ENCODE results near the gene NETO2. TPM values are rescaled to one million over a fixed set of nuclear protein-coding genes. Genes with fewer than 3 reads are reported as not detected.
"Not testable (repeated sequence)": the region's sequence is repeated elsewhere in the genome, so short reads cannot be mapped to it uniquely, and the experiment has no call there.

Gene NETO2
- total and polyA plus RNA-seq, 3 experiments from 2014 or later = 1.5 to 20.6 (median 19.3) TPM

- Mint-ChIP-seq H3K27me3 (no peaks in the 10 kb centered on the region), H3K9me3 (no peaks in the 10 kb centered on the region), H3K4me3 (no peak overlapping the region), H3K36me3 (peaks cover 10 to 43% (median 16%) of the 10 kb centered on the region in 3 donors), H3K4me1 (no peaks in the 10 kb centered on the region), H3K27ac (no peak overlapping the region)
- Histone ChIP-seq H3K36me3 (ENCODE audit: insufficient read depth, low read length) (no peaks in the 10 kb centered on the region), H3K27ac (ENCODE audit: low read depth, low read length) (no peak overlapping the region), H3K4me3 (ENCODE audit: low read length) (no peak overlapping the region), H3K9me3 (ENCODE audit: low read length) (no peaks in the 10 kb centered on the region), H3K4me1 (ENCODE audit: insufficient read depth, low read length) (no peaks in the 10 kb centered on the region), H3K27me3 (ENCODE audit: insufficient read depth, low read length, poor library complexity, severe bottlenecking) (no peaks in the 10 kb centered on the region)
- DNase-seq = no peak
- CTCF ChIA-PET = no interaction called here
- POLR2A ChIA-PET = no interaction called here
Measured at GRCh38 chr16:47158992-47159391, 15.2 kb upstream of the NETO2 start.

DNA sequence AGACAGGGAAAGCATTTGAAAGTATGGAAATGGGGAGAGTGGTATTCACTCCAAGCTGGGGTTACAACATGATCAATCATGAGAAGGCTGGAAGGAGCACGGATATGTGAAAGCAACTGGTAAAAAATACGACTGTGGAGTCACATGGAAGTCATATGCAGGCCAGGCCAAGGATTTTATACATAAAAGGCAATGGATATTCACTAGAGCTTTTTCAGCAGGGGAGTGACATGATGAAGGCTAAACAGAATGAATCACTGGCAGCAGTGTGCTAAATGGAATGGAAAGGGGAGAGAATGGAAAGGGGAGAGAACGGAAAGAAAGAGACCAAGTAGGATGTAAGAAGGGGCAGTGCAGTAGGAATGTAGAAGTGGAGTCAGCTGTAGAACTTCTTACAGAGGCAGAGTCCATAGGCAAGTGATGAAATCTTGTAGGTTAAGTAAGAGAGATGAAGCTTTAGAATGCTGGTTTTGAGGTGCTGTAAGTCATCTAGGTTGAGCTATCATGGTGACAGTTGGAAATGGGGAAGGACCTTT is 13.0 kb upstream of the NETO2 start:
- H3K27ac ChIP-seq (ENCODE audit: low read depth, low read length) = no peak overlapping the region
- H3K9me3 ChIP-seq (ENCODE audit: low read length) = no peaks in the 10 kb centered on the region
- POLR2A ChIA-PET = no interaction called here
- H3K36me3 ChIP-seq (ENCODE audit: insufficient read depth, low read length) = no peaks in the 10 kb centered on the region
- Mint-ChIP-seq H3K9me3 (peaks cover 0 to 12% (median 3%) of the 10 kb centered on the region in 5 donors), H3K27me3 (no peaks in the 10 kb centered on the region), H3K4me3 (no peak overlapping the region), H3K27ac (peak overlapping the region in 1 of 8 donors; percentile 2), H3K36me3 (peaks cover 21 to 63% (median 39%) of the 10 kb centered on the region in 3 donors), H3K4me1 (no peaks in the 10 kb centered on the region)
- H3K27me3 ChIP-seq (ENCODE audit: insufficient read depth, low read length, poor library complexity, severe bottlenecking) = no peaks in the 10 kb centered on the region
- CTCF ChIA-PET = interaction anchor here (1.0 to 1.2 kb wide), 2 partner anchors 13 to 15 kb away, joined by 3 read pairs; partner anchors contain the start of gene NETO2
- no peak for DNase-seq
- H3K4me1 ChIP-seq (ENCODE audit: insufficient read depth, low read length) = no peaks in the 10 kb centered on the region
- H3K4me3 ChIP-seq (ENCODE audit: low read length) = no peak overlapping the region

DNA sequence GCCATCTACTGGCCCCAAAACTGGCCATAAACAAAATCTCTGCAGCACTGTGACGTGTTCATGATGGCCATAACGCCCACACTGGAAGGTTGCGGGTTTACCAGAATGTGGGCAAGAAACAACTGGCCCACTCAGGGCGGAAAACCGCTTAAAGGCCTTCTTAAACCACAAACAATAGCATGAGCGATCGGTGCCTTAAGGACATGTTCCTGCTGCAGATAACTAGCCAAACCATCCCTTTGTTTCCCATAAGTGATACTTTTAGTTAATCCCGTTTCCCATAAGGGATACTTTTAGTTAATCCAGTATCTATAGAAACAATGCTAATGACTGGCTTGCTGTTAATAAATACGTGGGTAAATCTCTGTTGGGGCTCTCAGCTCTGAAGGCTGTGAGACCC is 8.8 kb upstream of the NETO2 start:
- H3K4me1 Mint-ChIP-seq; H3K27me3 ChIP-seq (ENCODE audit: insufficient read depth, low read length, poor library complexity, severe bottlenecking); POLR2A ChIA-PET; DNase-seq; H3K4me3 Mint-ChIP-seq; H3K27ac ChIP-seq (ENCODE audit: low read depth, low read length); H3K27ac Mint-ChIP-seq; H3K4me3 ChIP-seq (ENCODE audit: low read length); H3K27me3 Mint-ChIP-seq; H3K36me3 ChIP-seq (ENCODE audit: insufficient read depth, low read length); H3K4me1 ChIP-seq (ENCODE audit: insufficient read depth, low read length); H3K9me3 ChIP-seq (ENCODE audit: low read length): not testable (repeated sequence)
- CTCF ChIA-PET = interaction anchor here (1.1 to 1.2 kb wide), 2 partner anchors 9 to 11 kb away, joined by 3 to 4 read pairs; partner anchors contain the start of gene NETO2
- Mint-ChIP-seq H3K36me3 (peaks cover 21 to 50% (median 40%) of the 10 kb centered on the region in 3 donors), H3K9me3 (peaks cover 0 to 12% (median 3%) of the 10 kb centered on the region in 5 donors)

- H3K9me3 ChIP-seq (ENCODE audit: low read length) = no peaks in the 10 kb centered on the region
- CTCF ChIA-PET = interaction anchor here (2.1 kb wide), 1 partner anchor 8 kb away, joined by 7 read pairs; no protein-coding TSS in a partner anchor
- H3K9me3 Mint-ChIP-seq = peaks cover 0 to 12% (median 3%) of the 10 kb centered on the region in 5 donors
- no peaks in the 10 kb centered on the region for H3K27me3 ChIP-seq (ENCODE audit: insufficient read depth, low read length, poor library complexity, severe bottlenecking)
- peaks cover 13 to 41% (median 25%) of the 10 kb centered on the region in 3 donors for H3K36me3 Mint-ChIP-seq
- no peak overlapping the region for H3K27ac ChIP-seq (ENCODE audit: low read depth, low read length)
- no peak for DNase-seq
- POLR2A ChIA-PET = no interaction called here
- H3K4me1 Mint-ChIP-seq = peaks cover 0 to 7% (median 7%) of the 10 kb centered on the region in 3 donors
- H3K4me3 Mint-ChIP-seq = no peak overlapping the region
- no peaks in the 10 kb centered on the region for H3K36me3 ChIP-seq (ENCODE audit: insufficient read depth, low read length)
- peak overlapping the region in 1 of 8 donors; percentile 48 for H3K27ac Mint-ChIP-seq
- no peak overlapping the region for H3K4me3 ChIP-seq (ENCODE audit: low read length)
- H3K27me3 Mint-ChIP-seq = peaks cover under 1 to 4% of the 10 kb centered on the region in 2 donors
- no peaks in the 10 kb centered on the region for H3K4me1 ChIP-seq (ENCODE audit: insufficient read depth, low read length)
Measured at GRCh38 chr16:47150067-47150466, 6.3 kb upstream of the NETO2 start.

DNA sequence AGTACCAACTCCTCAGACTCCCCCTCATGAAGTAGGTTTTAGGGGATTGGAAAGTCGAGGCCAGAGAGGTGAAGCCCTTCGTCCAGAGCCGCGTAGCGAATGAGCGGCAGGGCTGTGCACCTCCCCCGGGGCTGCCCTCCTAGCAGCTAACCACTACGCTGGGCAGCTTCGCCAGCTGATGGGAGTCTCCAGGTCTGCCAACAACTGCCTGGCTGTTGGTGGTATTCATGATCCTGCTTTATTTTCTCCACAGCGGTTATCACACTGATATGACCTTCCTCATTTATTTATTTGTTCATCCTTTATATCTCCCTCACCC is 773 bp upstream of the NETO2 start:
- Mint-ChIP-seq H3K9me3 (no peaks in the 10 kb centered on the region), H3K27me3 (peaks cover 12 to 18% of the 10 kb centered on the region in 2 donors), H3K36me3 (no peaks in the 10 kb centered on the region), H3K4me3 (peak overlapping the region; percentile 61 to 85 (median 76)), H3K27ac (peak overlapping the region in 6 of 8 donors; percentile 4 to 63 (median 16)), H3K4me1 (peaks cover 16 to 19% (median 17%) of the 10 kb centered on the region in 3 donors)
- H3K27me3 ChIP-seq (ENCODE audit: insufficient read depth, low read length, poor library complexity, severe bottlenecking) = no peaks in the 10 kb centered on the region
- H3K36me3 ChIP-seq (ENCODE audit: insufficient read depth, low read length) = no peaks in the 10 kb centered on the region
- peak overlapping the region; percentile 55 for H3K4me3 ChIP-seq (ENCODE audit: low read length)
- H3K27ac ChIP-seq (ENCODE audit: low read depth, low read length) = no peak overlapping the region
- peaks cover 16% of the 10 kb centered on the region for H3K4me1 ChIP-seq (ENCODE audit: insufficient read depth, low read length)
- no peak for DNase-seq
- H3K9me3 ChIP-seq (ENCODE audit: low read length) = no peaks in the 10 kb centered on the region
- ChIA-PET CTCF (interaction anchor here (0.8 to 3.7 kb wide), 7 partner anchors 11 to 1021 kb away, joined by 3 to 14 read pairs (median 4); partner anchors contain the start of genes ITFG1 and PHKB), POLR2A (no interaction called here)

GRCh38 chr16:47142821-47143676 is 696 bp downstream of the NETO2 start:
- POLR2A ChIA-PET = no interaction called here
- H3K4me3 Mint-ChIP-seq = peak overlapping the region; percentile 87 to 91 (median 89)
- Histone ChIP-seq H3K4me3 (ENCODE audit: low read length) (peak overlapping the region; percentile 47), H3K27ac (ENCODE audit: low read depth, low read length) (peak overlapping the region; percentile 35), H3K27me3 (ENCODE audit: insufficient read depth, low read length, poor library complexity, severe bottlenecking) (no peaks in the 10 kb centered on the region), H3K36me3 (ENCODE audit: insufficient read depth, low read length) (no peaks in the 10 kb centered on the region), H3K9me3 (ENCODE audit: low read length) (no peaks in the 10 kb centered on the region), H3K4me1 (ENCODE audit: insufficient read depth, low read length) (peaks cover 16% of the 10 kb centered on the region)
- CTCF ChIA-PET = interaction anchor here (0.7 to 3.7 kb wide), 17 partner anchors 10 to 1487 kb away, joined by 3 to 23 read pairs (median 4); partner anchors contain the start of genes ITFG1 and PHKB
- peak; percentile 30 to 68 (median 46) for DNase-seq
- H3K9me3 Mint-ChIP-seq = no peaks in the 10 kb centered on the region
- no peaks in the 10 kb centered on the region for H3K36me3 Mint-ChIP-seq
- peaks cover 12 to 18% of the 10 kb centered on the region in 2 donors for H3K27me3 Mint-ChIP-seq
- peak overlapping the region in 3 of 8 donors; percentile 32 to 69 (median 53) for H3K27ac Mint-ChIP-seq
- peaks cover 16 to 19% (median 17%) of the 10 kb centered on the region in 3 donors for H3K4me1 Mint-ChIP-seq

DNA sequence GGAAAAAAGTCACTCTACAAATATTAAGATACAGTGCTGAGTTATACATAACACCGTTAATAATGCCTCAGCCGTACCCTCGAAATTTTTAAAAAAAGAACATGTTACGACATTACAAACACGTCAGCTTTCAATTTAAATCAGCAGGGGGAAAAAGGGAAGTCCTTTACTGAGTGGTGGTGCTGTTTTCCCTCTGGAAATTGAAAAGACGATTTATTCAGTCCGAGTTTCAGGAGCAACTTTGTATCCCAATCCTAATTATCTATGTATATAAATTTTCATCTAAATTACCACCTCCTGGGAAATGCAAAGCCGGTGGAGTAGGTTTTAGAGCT is 1.3 kb downstream of the NETO2 start:
- peaks cover 12 to 18% of the 10 kb centered on the region in 2 donors for H3K27me3 Mint-ChIP-seq
- CTCF ChIA-PET = interaction anchor here (0.9 to 3.4 kb wide), 16 partner anchors 8 to 1488 kb away, joined by 3 to 23 read pairs (median 4); partner anchors contain the start of genes ITFG1 and PHKB
- peaks cover 16 to 19% (median 17%) of the 10 kb centered on the region in 3 donors for H3K4me1 Mint-ChIP-seq

More for the DNA sequence above, 1.3 kb downstream of the NETO2 start:
- no peaks in the 10 kb centered on the region for H3K9me3 Mint-ChIP-seq
- H3K27ac Mint-ChIP-seq = peak overlapping the region in 5 of 8 donors; percentile 30 to 76 (median 53)
- no peaks in the 10 kb centered on the region for H3K36me3 ChIP-seq (ENCODE audit: insufficient read depth, low read length)
- H3K4me3 Mint-ChIP-seq = peak overlapping the region; percentile 87 to 91 (median 89)
- H3K9me3 ChIP-seq (ENCODE audit: low read length) = no peaks in the 10 kb centered on the region
- no peaks in the 10 kb centered on the region for H3K27me3 ChIP-seq (ENCODE audit: insufficient read depth, low read length, poor library complexity, severe bottlenecking)
- peaks cover 16% of the 10 kb centered on the region for H3K4me1 ChIP-seq (ENCODE audit: insufficient read depth, low read length)
- DNase-seq = peak in 1 of 5 donors; percentile 2
- POLR2A ChIA-PET = no interaction called here
- H3K36me3 Mint-ChIP-seq = no peaks in the 10 kb centered on the region
- H3K27ac ChIP-seq (ENCODE audit: low read depth, low read length) = peak overlapping the region; percentile 35
- H3K4me3 ChIP-seq (ENCODE audit: low read length) = peak overlapping the region; percentile 42

Data from CD8-positive, alpha-beta memory T cell (primary cell).